HEK293T (cell line): ENCODE measurements around the gene PCDHA5.
A peak's percentile ranks its signal among the peaks of the same experiment; 100 is the strongest.
"Not testable (repeated sequence)": the region's sequence is repeated elsewhere in the genome, so short reads cannot be mapped to it uniquely, and the experiment has no call there.

Experiments used
- CTCF ChIA-PET: fragments of 350-600 bp; formaldehyde crosslinking; extraction: SDS; loops from one replicate; lab custom pipeline; 2021; ENCODE audit warnings: antibody characterized with exemption, inconsistent platforms; lab: Yijun Ruan, JAX
- POLR2A ChIA-PET: fragments of 350-600 bp; formaldehyde crosslinking; extraction: SDS; loops from one replicate; lab custom pipeline; 2020; ENCODE audit warnings: antibody characterized with exemption, inconsistent platforms; lab: Yijun Ruan, JAX
- DNase-seq: peaks from one replicate; pipeline ENCODE4 v3.0.0; 2012; ENCODE audit warnings: mixed read lengths; ENCODE audit errors: extremely low spot score
- ARNT ChIP-seq: fragments of 450-650 bp; IDR thresholded peaks from 2 replicates; pipeline ENCODE4 v1.6.1; 2017; ENCODE audit warnings: mild to moderate bottlenecking
- BHLHE40 ChIP-seq: fragments of 450-650 bp; IDR thresholded peaks from 2 replicates; pipeline ENCODE4 v1.6.1; 2016; ENCODE audit warnings: mild to moderate bottlenecking, moderate library complexity, borderline replicate concordance
- CTBP1 ChIP-seq: fragments of 450-650 bp; IDR thresholded peaks from 2 replicates; pipeline ENCODE4 v1.6.1; 2016; ENCODE audit warnings: borderline replicate concordance
- ELF4 ChIP-seq: fragments of 450-650 bp; IDR thresholded peaks from 2 replicates; pipeline ENCODE4 v1.6.1; 2017; ENCODE audit warnings: antibody characterized with exemption
- FOXA1 ChIP-seq: fragments of 450-650 bp; IDR thresholded peaks from 2 replicates; pipeline ENCODE4 v1.6.1; 2016; ENCODE audit warnings: mild to moderate bottlenecking
- FOXK2 ChIP-seq: fragments of 450-650 bp; IDR thresholded peaks from 2 replicates; pipeline ENCODE4 v1.6.1; 2016; ENCODE audit warnings: mild to moderate bottlenecking
- FOXM1 ChIP-seq: fragments of 450-650 bp; IDR thresholded peaks from 2 replicates; pipeline ENCODE4 v1.6.1; 2017; ENCODE audit warnings: mild to moderate bottlenecking, borderline replicate concordance
- HDGF ChIP-seq: fragments of 450-650 bp; IDR thresholded peaks from 2 replicates; pipeline ENCODE4 v1.6.1; 2017; ENCODE audit warnings: antibody characterized with exemption, borderline replicate concordance
- L3MBTL2 ChIP-seq: fragments of 450-650 bp; conservative IDR thresholded peaks from 2 replicates; pipeline ENCODE4 v1.6.1; 2016; ENCODE audit warnings: mild to moderate bottlenecking
- LEF1 ChIP-seq: fragments of 450-650 bp; IDR thresholded peaks from 2 replicates; pipeline ENCODE4 v1.6.1; 2017; ENCODE audit warnings: mild to moderate bottlenecking, borderline replicate concordance
- NFRKB ChIP-seq: fragments of 450-650 bp; IDR thresholded peaks from 2 replicates; pipeline ENCODE4 v1.6.1; 2016; ENCODE audit warnings: mild to moderate bottlenecking, moderate library complexity
- PKNOX1 ChIP-seq: fragments of 450-650 bp; IDR thresholded peaks from 2 replicates; pipeline ENCODE4 v1.6.1; 2016
- SP1 ChIP-seq: fragments of 450-650 bp; IDR thresholded peaks from 2 replicates; pipeline ENCODE4 v1.6.1; 2017
- SUZ12 ChIP-seq: fragments of 450-650 bp; IDR thresholded peaks from 2 replicates; pipeline ENCODE4 v1.6.1; 2016; ENCODE audit warnings: mild to moderate bottlenecking
- TARDBP ChIP-seq: fragments of 450-650 bp; IDR thresholded peaks from 2 replicates; pipeline ENCODE4 v1.6.1; 2016
- ZNF384 ChIP-seq: fragments of 450-650 bp; IDR thresholded peaks from 2 replicates; pipeline ENCODE4 v1.6.1; 2016

The PCDHA5 gene

GRCh38 chr5:140795259-140795641 is 26.2 kb upstream of the PCDHA5 start:
- POLR2A ChIA-PET: no interaction called here
- DNase-seq: peak; percentile 16
- no peak for TF ChIP-seq FOXA1
- no peak for TF ChIP-seq TARDBP
- TF ChIP-seq LEF1: no peak
- no peak for TF ChIP-seq SP1
- TF ChIP-seq NFRKB: no peak
- TF ChIP-seq ELF4: no peak
- TF ChIP-seq L3MBTL2: no peak
- TF ChIP-seq ZNF384: no peak
- no peak for TF ChIP-seq FOXM1
- no peak for TF ChIP-seq ARNT
- TF ChIP-seq BHLHE40: no peak
- TF ChIP-seq PKNOX1: no peak
- no peak for TF ChIP-seq FOXK2
- TF ChIP-seq CTBP1: no peak
- no peak for TF ChIP-seq SUZ12
- TF ChIP-seq HDGF: no peak
- CTCF ChIA-PET: no interaction called here

DNA sequence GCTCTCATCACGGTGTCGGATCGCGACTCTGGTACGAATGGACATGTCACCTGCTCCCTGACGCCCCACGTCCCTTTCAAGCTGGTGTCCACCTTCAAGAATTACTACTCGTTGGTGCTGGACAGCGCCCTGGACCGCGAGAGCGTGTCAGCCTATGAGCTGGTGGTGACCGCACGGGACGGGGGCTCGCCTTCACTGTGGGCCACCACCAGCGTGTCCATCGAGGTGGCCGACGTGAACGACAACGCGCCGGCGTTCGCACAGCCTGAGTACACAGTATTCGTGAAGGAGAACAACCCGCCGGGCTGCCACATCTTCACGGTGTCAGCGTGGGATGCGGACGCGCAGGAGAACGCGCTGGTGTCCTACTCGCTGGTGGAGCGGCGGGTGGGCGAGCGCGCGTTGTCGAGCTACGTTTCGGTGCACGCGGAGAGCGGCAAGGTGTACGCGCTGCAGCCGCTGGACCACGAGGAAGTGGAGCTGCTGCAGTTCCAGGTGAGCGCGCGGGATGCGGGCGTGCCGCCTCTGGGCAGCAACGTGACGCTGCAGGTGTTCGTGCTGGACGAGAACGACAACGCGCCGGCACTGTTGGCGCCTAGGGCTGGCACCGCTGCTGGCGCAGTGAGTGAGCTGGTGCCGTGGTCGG is 25.2 kb upstream of the PCDHA5 start:
- CTCF ChIA-PET, DNase-seq, POLR2A ChIA-PET: not testable (repeated sequence)

GRCh38 chr5:140796718-140797095 is 24.7 kb upstream of the PCDHA5 start:
- POLR2A ChIA-PET: no interaction called here

GRCh38 chr5:140800816-140801493 is 20.5 kb upstream of the PCDHA5 start, which contains the start of gene PCDHA3:
Gene PCDHA3 (plus strand): TSS chr5:140801057.
- POLR2A ChIA-PET: no interaction called here
- TF ChIP-seq SUZ12 (no peak), ELF4 (no peak), ZNF384 (no peak), BHLHE40 (no peak), L3MBTL2 (no peak), HDGF (no peak), FOXA1 (no peak), PKNOX1 (no peak)
- CTCF ChIA-PET: no interaction called here
- no peak for DNase-seq

More at GRCh38 chr5:140796718-140797095, 24.7 kb upstream of the PCDHA5 start:
- CTCF ChIA-PET: no interaction called here
- no peak for DNase-seq
- no peak for TF ChIP-seq PKNOX1
- no peak for TF ChIP-seq LEF1
- no peak for TF ChIP-seq ARNT
- TF ChIP-seq L3MBTL2: no peak
- TF ChIP-seq NFRKB: no peak
- TF ChIP-seq SP1: no peak
- TF ChIP-seq ELF4: no peak
- no peak for TF ChIP-seq SUZ12
- TF ChIP-seq FOXA1: no peak
- no peak for TF ChIP-seq TARDBP
- TF ChIP-seq ZNF384: no peak
- TF ChIP-seq BHLHE40: no peak
- TF ChIP-seq FOXM1: no peak
- TF ChIP-seq CTBP1: no peak
- no peak for TF ChIP-seq FOXK2
- no peak for TF ChIP-seq HDGF

GRCh38 chr5:140801494-140801841 is 19.9 kb upstream of the PCDHA5 start:
- no peak for DNase-seq
- CTCF ChIA-PET: no interaction called here
- no peak for TF ChIP-seq FOXM1
- TF ChIP-seq PKNOX1: no peak
- no peak for TF ChIP-seq SP1
- TF ChIP-seq FOXA1: no peak
- TF ChIP-seq CTBP1: no peak
- no peak for TF ChIP-seq FOXK2
- no peak for TF ChIP-seq TARDBP
- TF ChIP-seq ZNF384: no peak
- TF ChIP-seq SUZ12: no peak
- TF ChIP-seq L3MBTL2: no peak
- POLR2A ChIA-PET: no interaction called here

GRCh38 chr5:140802381-140802780 is 19.0 kb upstream of the PCDHA5 start:
- DNase-seq, CTCF ChIA-PET, POLR2A ChIA-PET: not testable (repeated sequence)
